Ovary (tissue), 9 donors: ENCODE measurements around the gene ALKBH5. TPM values are rescaled to one million over a fixed set of nuclear protein-coding genes. Genes with fewer than 3 reads are reported as not detected.

Source experiments
- DNase-seq, 5 donors: peaks; one replicate each; pipeline ENCODE4 v3.0.0-alpha.2; 2019 to 2020
- H3K27ac ChIP-seq, 2 donors: fragments of 200-600 bp; one replicate each; pipeline versions ENCODE4 v1.5.1 to v1.8.0; 2019 to 2022
- H3K27me3 ChIP-seq: fragments of 200-600 bp; one replicate; pipeline ENCODE4 v1.8.0; 2022
- H3K36me3 ChIP-seq: fragments of 200-600 bp; sonication (generic); one replicate; pipeline ENCODE4 v1.5.1; 2019
- H3K4me1 ChIP-seq: one replicate; pipeline ENCODE4 v1.8.1; 2013; ENCODE audit warnings: mild to moderate bottlenecking, moderate library complexity; ENCODE audit not compliant: insufficient read depth
- H3K4me3 ChIP-seq: fragments of 200-600 bp; sonication (generic); one replicate; pipeline ENCODE4 v1.5.1; 2017
- H3K9me3 ChIP-seq, 2 donors: fragments of 200-600 bp in 1 of 2; sonication (generic) in 1 of 2; one replicate each; pipeline versions ENCODE4 v1.5.1 to v1.8.1; 2013 to 2019; ENCODE audit warnings: mild to moderate bottlenecking in 1 of 2, moderate library complexity in 1 of 2
- EP300 ChIP-seq: sonication (generic); formaldehyde crosslinking; IDR thresholded peaks from one replicate; pipeline ENCODE4 v1.6.1; 2017; ENCODE audit warnings: antibody characterized with exemption
- POLR2A ChIP-seq: fragments of 450-650 bp; IDR thresholded peaks from one replicate; pipeline ENCODE4 v1.6.1; 2017; ENCODE audit warnings: antibody characterized with exemption, mild to moderate bottlenecking, moderate library complexity
- WGBS, 3 donors: extraction: QIAGEN DNeasy Blood & Tissue Kit in 1 of 3; methylation state at CpG; one replicate each; pipeline versions ENCODE4 v1.1.5 to v1.1.7; 2013 to 2017; 5-methylcytosine and 5-hydroxymethylcytosine counted together
- intact Hi-C, 4 donors: fragments of 100-400 bp; cut with DNase I; formaldehyde crosslinking; loops; one replicate each; pipeline versions ENCODE4 v1.11.0 to v1.15.1; 2022 to 2023
- polyA plus RNA-seq, 2 donors: library from polyadenylated mRNA; stranded (reverse); fragments of 200-250 nt in 1 of 2; fragments of 350-450 nt in 1 of 2; fragmentation: Illumina TruSeq in 1 of 2; extraction: RNeasy Lipid Tissue Mini Kit (QIAGEN cat#74804) in 1 of 2; gene quantifications; one replicate each; pipeline ENCODE4 v1.2.3, GENCODE V29; 2013 to 2014
- total RNA-seq, 7 donors: library from RNA; depleted of rRNA in 2 of 7; stranded (reverse); fragments of >200 nt in 2 of 7; fragmentation: NEBNext Ultra II Directional in 3 of 7; extraction: Animal tissue kit (Norgen Biotek cat#: 25700) in 3 of 7; gene quantifications; one replicate each; pipeline versions ENCODE4 v1.1.0 to v1.2.4, GENCODE V29; 2016 to 2023
- TF ChIP-seq, protein P1 (sequence below), 3 donors: fragments of 450-650 bp in 2 of 3; fragments of 200-600 bp in 1 of 3; IDR thresholded peaks; one replicate each; pipeline versions ENCODE4 v1.5.1 to v1.8.0; 2016 to 2022; ENCODE audit warnings: antibody characterized with exemption in 3 of 3, mild to moderate bottlenecking in 1 of 3
- donor health status: DM: no; HTN: no; CAD: no; lungs with moderate emphysema.
- donor health status: DM: no; HTN: no; CAD: no.
- donor health status: Bipolar disorder and iron deficiency.
- donor health status: DM: yes; HTN: yes; CAD: no.
- donor health status: DM: no; HTN: no; CAD: no.
- donor health status: DM: yes; HTN: yes; CAD: no.

ALKBH5 gene
- total and polyA plus RNA-seq, 9 donors = 39.6 to 137 (median 102) TPM

DNA sequence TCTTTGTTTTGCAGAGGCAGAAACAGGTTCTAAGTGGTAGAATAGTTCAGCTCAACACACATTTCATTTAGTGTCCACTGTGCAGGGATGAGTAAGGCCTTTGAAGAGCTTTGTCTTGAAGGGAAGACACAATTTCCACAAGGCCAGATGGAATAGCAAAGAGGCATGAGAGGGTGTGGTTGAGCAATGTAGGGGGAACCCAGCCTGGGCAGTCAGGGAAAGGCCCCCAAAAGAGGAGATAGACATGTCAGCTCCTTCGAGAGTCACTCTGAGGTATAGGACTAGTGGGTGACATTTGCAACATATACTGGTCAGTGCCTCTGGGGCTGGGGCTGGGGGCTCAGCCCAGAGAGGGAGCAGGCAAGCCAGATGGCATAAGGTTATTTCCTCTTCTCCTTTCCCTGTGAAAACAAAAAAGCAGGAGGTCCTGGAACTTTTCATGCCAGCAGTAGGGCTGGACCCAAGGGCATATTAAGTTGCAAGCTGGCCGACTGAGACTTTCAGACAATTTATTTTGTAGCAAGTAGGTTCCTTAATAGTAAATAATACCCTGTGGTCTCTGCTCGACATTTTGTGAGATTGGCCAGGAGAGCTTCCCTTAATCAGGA lies 7.1 kb downstream of the ALKBH5 start:
- peaks cover 25% of the 10 kb centered on the region for H3K4me1 ChIP-seq
- TF ChIP-seq, protein P1, sequence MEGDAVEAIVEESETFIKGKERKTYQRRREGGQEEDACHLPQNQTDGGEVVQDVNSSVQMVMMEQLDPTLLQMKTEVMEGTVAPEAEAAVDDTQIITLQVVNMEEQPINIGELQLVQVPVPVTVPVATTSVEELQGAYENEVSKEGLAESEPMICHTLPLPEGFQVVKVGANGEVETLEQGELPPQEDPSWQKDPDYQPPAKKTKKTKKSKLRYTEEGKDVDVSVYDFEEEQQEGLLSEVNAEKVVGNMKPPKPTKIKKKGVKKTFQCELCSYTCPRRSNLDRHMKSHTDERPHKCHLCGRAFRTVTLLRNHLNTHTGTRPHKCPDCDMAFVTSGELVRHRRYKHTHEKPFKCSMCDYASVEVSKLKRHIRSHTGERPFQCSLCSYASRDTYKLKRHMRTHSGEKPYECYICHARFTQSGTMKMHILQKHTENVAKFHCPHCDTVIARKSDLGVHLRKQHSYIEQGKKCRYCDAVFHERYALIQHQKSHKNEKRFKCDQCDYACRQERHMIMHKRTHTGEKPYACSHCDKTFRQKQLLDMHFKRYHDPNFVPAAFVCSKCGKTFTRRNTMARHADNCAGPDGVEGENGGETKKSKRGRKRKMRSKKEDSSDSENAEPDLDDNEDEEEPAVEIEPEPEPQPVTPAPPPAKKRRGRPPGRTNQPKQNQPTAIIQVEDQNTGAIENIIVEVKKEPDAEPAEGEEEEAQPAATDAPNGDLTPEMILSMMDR (IDR thresholded peaks at IDR 0.05) = no peak
- no peak for TF ChIP-seq EP300
- no peak for TF ChIP-seq POLR2A
- DNase-seq = no peak
- H3K27ac ChIP-seq = no peak overlapping the region
- H3K27me3 ChIP-seq = no peaks in the 10 kb centered on the region
- no peaks in the 10 kb centered on the region for H3K9me3 ChIP-seq
- WGBS, 3 donors = 29 to 40% (median 36%) methylated on average over 3 of the region's 3 CpGs
- intact Hi-C loops = no loop called here
- no peak overlapping the region for H3K4me3 ChIP-seq
- H3K36me3 ChIP-seq = no peaks in the 10 kb centered on the region

DNA sequence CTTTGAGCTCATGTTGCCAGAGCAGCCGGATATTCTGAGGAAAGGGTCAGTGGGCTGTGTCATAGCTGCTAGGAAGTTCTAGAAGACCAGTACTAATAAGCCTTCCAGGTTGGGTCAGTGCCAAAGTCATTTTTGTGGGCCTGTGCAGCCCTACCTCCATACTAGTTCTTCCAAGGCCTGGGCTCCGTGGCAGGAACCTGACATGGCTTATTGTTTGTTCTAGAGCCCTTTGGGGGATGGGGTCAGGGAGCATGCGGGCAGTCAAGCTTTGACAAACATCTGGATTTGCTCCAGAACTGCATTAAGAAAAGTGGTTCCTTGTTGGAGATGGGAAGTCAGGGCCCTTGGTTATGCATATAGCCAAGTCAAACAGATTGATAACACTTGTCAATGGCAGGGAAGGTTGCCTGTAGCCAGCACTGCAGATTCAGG lies 7.6 kb downstream of the ALKBH5 start:
- Histone ChIP-seq H3K9me3 (no peaks in the 10 kb centered on the region), H3K4me1 (peaks cover 25% of the 10 kb centered on the region), H3K4me3 (no peak overlapping the region), H3K27me3 (no peaks in the 10 kb centered on the region), H3K27ac (no peak overlapping the region), H3K36me3 (no peaks in the 10 kb centered on the region)
- DNase-seq = no peak
- no peak for TF ChIP-seq EP300
- TF ChIP-seq, protein P1 (IDR thresholded peaks at IDR 0.05) = no peak
- no peak for TF ChIP-seq POLR2A
- intact Hi-C loops = no loop called here
- 37 to 49% (median 38%) methylated on average over 3 of the region's 3 CpGs for WGBS, 3 donors

DNA sequence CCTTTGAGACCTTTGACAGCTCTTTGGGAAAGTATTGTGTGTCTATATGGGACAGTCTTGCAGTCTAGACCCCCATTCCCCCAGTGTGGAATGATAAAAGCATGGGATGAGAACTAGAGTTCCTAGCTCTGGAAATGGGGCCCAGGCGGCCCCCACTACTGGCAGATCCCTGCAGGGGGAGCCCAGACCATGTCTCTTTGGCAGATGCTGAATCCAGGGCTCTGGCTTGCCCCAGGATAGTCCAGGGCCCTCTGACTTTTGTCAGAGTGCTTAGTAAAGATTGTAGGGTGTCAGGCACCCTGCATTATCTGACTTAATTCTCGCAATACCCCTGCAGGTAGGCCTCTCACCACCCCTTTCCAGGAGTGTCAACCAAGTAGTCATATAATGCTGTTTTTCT lies 8.3 kb downstream of the ALKBH5 start:
- no peak for DNase-seq
- intact Hi-C loops = no loop called here
- no peaks in the 10 kb centered on the region for H3K36me3 ChIP-seq
- H3K27ac ChIP-seq = no peak overlapping the region
- no peak for TF ChIP-seq EP300
- TF ChIP-seq, protein P1 (IDR thresholded peaks at IDR 0.05) = no peak
- no peak for TF ChIP-seq POLR2A
- H3K4me3 ChIP-seq = no peak overlapping the region
- no peaks in the 10 kb centered on the region for H3K27me3 ChIP-seq
- 74 to 89% (median 78%) methylated on average over 2 of the region's 2 CpGs for WGBS, 3 donors
- peaks cover 22% of the 10 kb centered on the region for H3K4me1 ChIP-seq
- no peaks in the 10 kb centered on the region for H3K9me3 ChIP-seq

DNA sequence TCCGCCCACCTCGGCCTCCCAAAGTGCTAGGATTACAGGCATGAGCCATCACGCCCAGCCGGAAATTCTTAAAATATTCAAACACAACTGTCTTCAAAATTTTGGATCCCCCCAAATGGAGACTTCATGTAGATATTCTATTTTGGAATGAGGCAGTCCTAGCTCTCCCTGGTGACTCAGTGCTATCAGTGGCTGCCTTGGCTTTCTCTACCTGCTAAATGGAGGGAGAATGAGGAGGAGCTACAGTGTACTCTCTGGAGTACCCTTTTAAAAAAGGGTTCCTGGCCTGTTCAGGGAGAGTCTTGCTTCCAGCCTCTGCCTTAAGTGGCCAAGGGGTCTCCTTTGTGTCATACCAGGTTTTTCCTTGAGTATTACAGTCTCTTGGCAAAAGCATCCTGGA lies 10.8 kb downstream of the ALKBH5 start:
- H3K4me1 ChIP-seq = peaks cover 18% of the 10 kb centered on the region
- intact Hi-C loops = no loop called here
- TF ChIP-seq, protein P1 (IDR thresholded peaks at IDR 0.05) = no peak
- TF ChIP-seq POLR2A = no peak
- no peak for TF ChIP-seq EP300
- H3K27me3 ChIP-seq = no peaks in the 10 kb centered on the region
- no peaks in the 10 kb centered on the region for H3K9me3 ChIP-seq
- no peak overlapping the region for H3K27ac ChIP-seq
- 87 to 90% (median 88%) methylated on average over 4 of the region's 4 CpGs for WGBS, 3 donors
- no peak for DNase-seq
- no peaks in the 10 kb centered on the region for H3K36me3 ChIP-seq
- H3K4me3 ChIP-seq = no peak overlapping the region
